GM21515 (cell line): Measurements from ENCODE around the gene CIT.
"Not testable (repeated sequence)": the region's sequence is repeated elsewhere in the genome, so short reads cannot be mapped to it uniquely, and the experiment has no call there.

ENCODE experiments used
- ATAC-seq: cut with Tn5 transposase; IDR thresholded peaks from one replicate; pipeline ENCODE4 v1.9.1; 2021; ENCODE audit not compliant: unreplicated experiment

The CIT gene, protein sequence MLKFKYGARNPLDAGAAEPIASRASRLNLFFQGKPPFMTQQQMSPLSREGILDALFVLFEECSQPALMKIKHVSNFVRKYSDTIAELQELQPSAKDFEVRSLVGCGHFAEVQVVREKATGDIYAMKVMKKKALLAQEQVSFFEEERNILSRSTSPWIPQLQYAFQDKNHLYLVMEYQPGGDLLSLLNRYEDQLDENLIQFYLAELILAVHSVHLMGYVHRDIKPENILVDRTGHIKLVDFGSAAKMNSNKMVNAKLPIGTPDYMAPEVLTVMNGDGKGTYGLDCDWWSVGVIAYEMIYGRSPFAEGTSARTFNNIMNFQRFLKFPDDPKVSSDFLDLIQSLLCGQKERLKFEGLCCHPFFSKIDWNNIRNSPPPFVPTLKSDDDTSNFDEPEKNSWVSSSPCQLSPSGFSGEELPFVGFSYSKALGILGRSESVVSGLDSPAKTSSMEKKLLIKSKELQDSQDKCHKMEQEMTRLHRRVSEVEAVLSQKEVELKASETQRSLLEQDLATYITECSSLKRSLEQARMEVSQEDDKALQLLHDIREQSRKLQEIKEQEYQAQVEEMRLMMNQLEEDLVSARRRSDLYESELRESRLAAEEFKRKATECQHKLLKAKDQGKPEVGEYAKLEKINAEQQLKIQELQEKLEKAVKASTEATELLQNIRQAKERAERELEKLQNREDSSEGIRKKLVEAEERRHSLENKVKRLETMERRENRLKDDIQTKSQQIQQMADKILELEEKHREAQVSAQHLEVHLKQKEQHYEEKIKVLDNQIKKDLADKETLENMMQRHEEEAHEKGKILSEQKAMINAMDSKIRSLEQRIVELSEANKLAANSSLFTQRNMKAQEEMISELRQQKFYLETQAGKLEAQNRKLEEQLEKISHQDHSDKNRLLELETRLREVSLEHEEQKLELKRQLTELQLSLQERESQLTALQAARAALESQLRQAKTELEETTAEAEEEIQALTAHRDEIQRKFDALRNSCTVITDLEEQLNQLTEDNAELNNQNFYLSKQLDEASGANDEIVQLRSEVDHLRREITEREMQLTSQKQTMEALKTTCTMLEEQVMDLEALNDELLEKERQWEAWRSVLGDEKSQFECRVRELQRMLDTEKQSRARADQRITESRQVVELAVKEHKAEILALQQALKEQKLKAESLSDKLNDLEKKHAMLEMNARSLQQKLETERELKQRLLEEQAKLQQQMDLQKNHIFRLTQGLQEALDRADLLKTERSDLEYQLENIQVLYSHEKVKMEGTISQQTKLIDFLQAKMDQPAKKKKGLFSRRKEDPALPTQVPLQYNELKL (N-terminal part only)

DNA sequence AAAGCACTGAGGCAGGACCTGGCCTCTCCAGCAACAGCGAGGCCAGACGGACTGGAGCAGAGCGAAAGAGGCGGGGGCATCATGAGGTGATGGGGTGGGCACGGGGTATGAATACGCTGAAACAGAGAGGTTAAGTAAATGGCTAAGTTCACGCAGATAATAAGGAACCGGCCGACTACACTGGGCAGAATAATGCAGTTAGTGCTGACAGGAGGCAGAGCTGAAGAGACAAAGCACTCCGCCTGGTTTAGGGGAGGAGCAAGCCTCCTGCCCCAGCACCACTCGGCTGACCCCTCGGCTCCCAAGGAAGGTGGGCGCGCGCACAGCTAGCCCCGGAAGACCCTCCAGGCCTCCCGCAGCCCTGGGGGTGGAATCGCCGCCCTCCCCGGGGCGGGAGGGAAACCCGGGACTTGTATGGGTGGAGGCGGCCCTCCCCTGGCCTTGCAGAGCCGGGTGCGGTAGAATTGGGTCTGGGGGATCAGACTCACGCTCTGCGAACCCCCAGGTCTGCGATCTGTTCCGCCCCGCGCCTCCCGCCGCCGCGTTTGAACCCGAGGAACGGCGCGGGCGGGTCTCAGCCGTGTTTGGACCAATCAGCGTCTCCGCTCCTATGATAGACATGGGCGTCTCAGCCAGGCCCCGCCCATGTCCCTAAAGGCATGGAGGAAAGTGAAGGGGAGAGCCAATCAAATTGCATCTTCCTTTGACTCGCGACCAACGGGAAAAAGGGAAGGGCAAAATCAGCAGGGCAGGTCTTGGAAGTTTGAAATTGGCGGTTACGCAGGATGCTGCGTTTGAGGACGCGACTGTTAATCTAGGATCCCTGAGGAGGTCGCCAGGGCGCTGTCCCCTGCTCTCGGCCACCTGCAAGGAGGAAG, at the start of gene CIT:
Gene CIT (minus strand): TSS at position 560 of the 878 bp plus-strand sequence. CDS start 1,152 bp downstream, outside the sequence.
- ATAC-seq = peak; percentile 99

DNA sequence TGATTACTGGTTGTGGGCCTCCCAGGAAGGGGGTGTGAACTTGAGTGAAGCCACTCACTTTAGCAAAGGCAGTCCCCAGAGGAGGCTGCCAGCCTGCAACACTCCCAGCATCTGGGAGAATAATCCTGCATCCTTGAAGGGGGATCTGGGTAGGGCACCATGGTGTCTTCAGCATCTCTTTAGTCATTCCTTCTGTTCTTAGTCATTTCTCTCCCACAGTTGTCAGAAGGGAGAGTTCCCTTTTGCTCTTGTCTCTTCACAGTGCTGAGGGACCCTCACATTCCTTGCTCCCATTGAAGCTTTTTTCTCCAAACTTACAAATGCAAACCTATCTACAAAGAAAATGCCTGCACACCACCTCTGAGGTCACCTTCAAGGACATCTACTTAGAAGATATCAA, 48.1 kb upstream of the CIT start:
- ATAC-seq = no peak

DNA sequence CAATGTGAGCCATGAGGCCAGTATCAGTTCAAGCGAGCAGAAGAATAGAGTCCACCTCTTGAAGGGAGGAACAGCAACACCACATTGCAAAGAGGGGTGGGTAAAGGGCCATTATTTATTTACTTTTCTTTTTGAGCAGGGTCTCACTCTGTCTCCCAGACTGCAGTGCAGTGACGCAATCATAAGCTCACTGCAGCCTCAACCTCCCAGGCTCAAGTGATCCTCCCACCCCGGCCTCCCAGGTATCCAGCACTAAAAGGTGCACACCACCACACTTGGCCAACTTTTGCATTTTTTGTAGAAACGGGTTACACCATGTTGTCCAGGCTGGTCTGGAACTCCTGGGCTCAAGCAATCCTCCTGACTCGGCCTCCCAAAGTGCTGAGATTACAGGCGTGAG, 42.9 kb upstream of the CIT start:
- ATAC-seq = no peak

DNA sequence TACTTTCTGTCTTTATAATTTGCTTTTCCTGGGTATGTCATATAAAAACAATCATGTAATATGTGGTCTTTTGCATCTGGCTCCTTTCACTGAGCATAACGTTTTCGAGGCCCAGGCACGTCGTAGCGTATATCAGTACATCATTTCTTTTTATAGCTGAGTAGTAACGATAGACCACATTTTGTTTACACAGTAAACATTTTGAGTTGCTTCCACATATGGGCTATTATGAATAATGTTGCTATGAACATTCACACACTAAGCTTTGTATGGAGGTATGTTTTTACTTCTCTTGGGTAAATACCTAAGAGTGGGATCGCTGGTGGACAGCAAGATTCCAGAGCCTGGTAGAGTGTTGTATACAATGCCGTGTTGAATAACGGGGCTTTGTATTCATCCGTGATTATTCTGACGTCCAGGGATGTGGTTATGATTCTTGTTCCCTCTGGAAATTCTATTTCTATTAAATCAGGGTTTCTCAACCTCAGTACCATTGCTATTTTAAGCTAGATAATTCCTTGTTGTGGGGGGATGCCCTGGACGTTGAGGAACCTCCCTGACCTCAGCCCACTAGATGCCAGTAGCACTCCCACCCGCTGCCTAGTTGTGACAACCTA, 38.9 kb upstream of the CIT start:
- no peak for ATAC-seq

DNA sequence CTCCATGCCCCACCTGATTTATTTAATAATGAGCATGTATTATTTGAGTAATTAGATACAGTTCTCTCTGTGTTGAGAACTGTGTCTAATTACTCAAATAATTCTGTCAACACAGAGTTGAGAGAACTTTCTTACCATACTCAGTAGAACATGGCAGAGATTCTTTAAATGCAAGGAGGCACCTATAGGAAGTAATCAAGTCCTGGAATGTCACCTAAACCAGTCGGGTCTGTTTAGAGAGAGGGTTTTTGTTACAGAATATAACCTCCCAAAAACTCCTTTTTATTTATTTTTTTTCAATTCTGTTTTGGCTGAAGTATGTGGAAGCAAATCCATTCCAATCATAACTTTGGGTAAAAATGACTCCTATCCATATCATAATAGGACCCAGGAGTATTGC, 37.5 kb upstream of the CIT start:
- ATAC-seq = no peak

DNA sequence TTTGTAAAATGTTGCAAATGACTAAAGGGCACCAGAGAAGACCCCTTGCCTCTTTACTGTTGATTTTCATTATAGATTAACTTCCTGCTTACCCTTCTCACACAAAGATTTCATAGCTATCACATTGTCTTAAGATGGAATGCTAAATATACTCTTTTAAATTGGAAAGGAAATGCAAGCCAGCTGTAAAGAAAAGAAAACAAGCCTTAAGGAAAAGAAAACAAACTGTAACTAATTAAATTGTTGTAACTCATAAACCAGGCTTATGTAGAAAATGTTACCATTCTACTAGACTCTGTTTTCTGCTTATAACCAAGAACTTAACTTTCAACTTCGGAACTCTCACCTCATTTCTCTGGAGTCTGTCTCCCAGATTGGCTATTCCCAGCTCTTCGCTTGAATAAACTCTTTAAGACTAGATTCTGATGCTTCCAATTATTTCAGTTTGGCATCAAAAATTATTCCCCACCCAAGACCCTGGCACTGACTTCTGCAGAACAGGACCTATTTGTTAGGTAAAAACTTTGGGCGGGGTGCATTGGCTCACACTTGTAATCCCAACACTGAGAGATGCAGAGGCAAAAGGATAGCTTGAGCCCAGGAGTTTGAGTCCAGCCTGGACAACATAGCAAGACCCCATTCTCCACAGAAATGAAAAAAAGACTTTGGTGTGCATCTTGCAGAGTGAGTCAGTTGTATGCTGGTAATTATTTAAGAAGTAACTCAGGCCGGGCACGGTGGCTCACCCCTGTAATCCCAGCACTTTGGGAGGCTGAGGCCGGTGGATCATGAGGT, 36.6 kb upstream of the CIT start:
- ATAC-seq = no peak

DNA sequence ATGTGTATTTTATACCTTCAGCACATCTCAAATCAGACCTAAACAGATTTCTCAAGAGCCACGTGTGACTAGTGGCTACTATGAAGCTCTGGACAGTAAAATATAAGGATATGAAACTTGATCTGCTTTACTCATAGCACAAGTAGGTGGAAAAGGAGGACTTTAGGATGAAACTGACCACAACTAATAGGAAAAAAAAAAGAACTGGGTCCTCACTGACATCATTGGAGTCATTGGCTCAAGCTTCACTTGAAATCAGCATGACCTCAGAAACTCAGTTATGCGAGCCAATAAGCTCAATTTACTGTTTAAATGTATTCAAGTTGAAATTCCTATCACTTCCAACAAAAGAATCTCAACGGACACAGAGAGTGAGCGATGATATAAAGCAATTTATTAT, 34.1 kb upstream of the CIT start:
- ATAC-seq = no peak

DNA sequence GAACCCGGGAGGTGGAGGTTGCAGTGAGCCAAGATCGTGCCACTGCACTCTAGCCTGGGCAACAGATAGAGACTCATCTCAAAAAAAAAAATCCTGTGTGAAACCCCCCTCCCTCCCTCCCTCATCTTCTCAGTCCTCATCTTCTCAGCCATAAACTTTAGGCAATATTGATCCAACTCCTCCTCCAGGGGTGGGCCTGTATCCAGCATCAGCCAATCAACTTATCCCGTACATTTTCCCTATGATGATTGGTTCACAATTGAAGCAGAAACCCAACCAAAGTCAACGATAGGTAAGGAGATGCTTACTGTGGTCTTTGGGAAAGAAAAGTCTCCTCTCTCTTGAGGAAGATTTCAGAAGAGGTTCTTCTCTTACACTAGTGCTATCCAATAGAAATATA, 33.5 kb upstream of the CIT start:
- no peak for ATAC-seq

DNA sequence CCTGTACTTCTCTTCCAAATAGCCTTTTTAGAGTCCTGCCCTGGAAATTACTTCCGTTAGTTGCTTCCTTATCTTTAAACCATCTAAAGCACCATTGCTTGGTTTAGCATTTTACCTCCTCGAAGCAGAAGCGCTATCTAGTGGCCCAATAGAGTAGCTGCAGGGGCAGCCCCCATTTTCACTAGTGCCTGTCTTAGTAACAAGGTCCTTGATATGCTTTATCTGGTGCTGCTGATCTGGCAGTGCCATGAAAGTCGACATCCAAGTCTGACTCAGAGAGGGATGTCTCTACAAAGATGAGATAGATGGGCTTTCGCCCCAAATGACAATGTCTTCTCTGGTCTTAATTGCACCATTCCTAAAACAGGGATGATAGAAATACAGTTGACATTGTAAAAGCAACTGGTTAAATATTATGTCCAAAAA, 25.0 kb upstream of the CIT start:
- no peak for ATAC-seq

DNA sequence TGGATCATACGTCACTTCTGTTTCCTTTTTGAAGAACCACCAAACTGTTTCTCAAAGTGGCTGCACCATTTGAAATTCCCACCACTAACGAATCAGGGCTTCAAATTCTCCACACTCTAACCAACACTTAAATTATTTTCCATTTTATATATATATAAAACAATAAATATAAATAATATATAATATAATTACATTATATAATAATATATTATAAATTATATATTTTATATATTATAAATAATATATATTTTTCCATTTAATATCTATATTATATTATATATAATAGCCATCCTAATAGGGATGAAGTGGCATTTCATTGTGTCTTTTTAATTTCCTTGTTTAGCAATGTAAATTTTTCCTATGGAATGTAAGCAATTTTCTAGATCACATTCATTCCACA, 24.6 kb upstream of the CIT start:
- ATAC-seq = no peak

DNA sequence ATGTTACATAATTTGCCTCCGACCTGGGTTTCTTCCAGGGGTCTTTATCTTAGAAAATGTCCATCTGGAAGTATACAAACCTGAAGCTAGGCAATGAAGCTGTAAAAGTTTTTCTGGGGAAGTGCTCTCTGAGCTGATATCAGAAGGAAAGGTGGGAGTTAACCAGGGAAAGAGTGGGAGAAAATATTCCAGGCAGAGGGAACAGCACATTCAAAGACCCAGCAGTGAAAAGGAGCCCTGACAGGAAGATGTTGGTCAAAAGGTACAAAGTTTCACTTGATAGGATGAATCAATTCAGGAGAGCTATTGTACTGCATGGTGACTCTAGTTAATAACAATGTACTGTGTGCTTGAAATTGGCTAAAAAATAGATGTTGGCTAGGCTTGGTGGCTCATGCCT, 17.8 kb upstream of the CIT start:
- no peak for ATAC-seq

DNA sequence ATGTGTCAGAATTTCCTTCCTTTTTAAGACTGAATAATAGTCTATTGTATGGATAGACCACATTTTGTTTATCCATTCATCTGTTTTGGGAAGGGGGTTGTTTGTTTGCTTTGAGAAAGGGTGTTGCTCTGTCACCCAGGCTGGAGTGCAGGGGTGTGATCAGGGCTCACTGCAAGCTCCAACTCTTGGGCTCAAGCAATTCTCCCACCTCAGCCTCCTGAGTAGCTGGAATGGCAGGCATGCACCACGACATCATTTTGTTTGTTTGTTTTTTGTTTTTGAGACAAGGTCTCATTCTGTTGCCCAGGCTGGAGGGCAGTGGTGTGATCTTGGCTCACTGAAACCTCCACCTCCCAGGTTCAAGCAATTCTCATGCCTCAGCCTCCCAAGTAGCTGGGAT, 15.5 kb upstream of the CIT start:
- not testable (repeated sequence) for ATAC-seq

DNA sequence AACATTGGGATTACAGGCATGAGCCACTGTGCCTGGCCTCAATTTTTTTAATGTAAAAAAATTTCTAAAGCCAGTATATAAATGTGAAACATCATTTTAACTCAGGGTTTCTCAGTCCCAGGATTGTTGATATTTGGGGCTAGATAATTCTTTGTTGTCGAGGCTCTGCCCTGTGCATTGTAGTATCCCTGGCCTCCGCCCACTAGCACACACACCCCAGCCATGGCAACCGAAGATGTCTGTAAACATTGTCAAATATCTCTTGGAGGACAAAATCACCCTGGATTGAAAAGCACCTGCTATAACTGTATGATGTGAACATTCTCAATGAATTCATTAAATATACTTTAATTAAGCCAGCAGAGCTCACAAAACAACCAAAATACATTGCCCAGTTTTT, 8.4 kb upstream of the CIT start:
- ATAC-seq = no peak

DNA sequence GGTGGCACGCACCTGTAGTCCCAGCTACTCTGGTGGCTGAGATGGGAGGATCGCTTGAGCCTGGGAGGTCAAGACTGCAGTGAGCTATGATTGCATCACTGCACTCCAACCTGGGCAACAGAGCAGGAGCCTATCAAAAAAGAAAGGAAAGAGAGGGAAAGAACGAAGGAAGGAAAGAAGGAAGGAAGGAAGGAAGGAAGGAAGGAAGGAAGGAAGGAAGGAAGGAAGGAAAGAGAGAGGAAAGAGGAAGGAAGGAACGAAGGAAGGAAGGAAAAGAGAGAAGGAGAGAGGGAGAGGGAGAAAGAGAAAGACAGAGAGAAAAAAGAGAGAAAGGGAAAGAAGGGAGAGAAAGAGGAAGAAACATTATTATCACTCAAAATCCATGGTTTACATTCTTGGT, 6.7 kb upstream of the CIT start:
- not testable (repeated sequence) for ATAC-seq

DNA sequence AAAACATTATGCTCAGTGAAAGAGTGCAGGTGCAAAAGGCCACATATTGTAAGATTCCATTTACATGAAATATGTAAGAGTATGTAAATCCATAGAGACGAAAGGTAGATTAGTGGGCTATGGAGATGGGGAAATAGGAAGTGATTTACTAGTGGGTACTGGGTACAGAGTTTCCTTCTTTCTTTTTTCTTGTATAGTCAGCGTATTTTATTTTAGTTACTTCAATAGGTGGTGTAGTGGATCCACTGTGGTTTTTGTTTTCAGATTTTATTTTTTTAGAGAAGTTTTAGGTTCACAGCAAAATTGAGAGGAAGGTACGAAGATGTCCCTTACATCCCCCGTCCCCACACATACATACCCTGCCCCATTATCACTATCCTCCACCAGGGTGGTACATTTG, 6.1 kb upstream of the CIT start:
- ATAC-seq = no peak

DNA sequence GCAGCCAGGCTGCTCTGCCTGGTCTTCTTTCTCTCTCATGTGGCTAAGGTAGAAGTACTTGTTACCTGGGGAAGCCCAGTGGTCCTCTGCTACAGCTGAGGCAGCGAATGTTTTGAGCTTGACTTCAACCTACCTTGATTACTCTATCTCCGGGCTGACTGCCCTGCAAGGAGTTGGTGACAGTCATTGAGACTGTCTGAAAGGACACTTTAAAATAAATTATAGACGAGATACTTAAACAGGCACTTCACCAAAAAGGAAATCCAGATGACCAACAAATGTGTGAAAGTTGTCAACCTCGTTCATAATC, 474 bp upstream of the CIT start:
- ATAC-seq = no peak

DNA sequence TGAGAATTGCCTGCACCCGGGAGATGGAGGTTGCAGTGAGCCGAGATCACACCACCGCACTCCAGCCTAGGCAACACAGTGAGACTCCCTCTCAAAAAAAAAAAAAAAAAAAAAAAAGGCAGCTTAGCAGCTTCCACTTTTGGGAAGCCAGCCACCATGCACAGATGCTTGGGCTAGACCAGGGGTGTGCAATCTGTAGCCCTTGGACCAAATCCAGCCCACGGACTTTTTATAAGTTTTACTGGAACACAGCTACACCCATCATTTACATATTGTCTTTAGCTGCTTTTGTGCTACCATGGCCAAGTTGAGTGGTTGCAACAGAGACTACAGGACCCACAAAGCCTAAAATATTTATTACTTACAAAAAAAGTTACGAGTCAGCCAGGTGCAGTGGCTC, 6.7 kb downstream of the CIT start:
- ATAC-seq = no peak

DNA sequence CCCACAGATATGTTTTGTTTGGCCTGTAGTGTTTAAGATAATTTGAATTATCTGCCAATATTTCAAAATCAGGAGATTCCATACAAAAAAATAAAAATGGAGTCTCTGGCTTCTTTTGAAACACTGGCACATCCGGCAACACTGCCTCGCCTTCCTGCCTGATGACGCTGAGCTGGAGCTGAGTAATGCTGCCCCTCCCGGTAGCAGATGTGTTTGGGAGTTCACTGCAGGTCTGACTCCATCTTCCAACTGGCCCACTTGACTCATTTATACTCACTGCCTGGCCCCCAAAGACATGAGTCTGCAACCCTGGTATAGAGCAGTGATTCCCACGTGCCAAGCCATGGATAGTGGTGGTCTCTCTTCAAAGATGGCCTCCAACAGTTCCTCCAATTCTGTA, 7.4 kb downstream of the CIT start:
- no peak for ATAC-seq

DNA sequence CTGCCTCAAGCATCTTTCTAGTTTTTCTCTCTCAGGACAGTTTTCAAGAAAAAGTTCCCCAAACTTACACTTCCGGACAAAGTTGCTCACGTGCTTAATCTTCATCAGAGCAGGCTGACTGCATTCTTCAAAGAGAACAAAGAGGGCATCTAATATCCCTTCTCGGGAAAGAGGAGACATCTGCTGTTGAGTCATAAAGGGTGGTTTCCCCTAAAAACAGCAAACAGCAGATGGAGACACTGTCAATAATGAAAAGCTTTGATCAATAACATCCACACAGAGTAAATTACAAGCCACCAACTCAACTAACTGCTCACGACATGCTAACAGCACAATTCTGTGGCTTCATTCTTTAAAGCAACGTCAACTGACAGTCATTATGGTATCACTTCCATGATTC, 8.1 kb downstream of the CIT start:
- ATAC-seq = no peak
